Esophagus squamous epithelium (tissue), 4 donors: ENCODE measurements around the gene ETS1.

Experiments used
- POLR2A ChIP-seq, 4 donors: fragments of 450-650 bp; IDR thresholded peaks; one replicate each; pipeline ENCODE4 v1.6.1; 2017; ENCODE audit warnings: antibody characterized with exemption in 4 of 4, mild to moderate bottlenecking in 4 of 4, moderate library complexity in 3 of 4
- TF ChIP-seq, protein P1 (sequence below), 6 experiments: fragments of 450-650 bp in 4 of 6; fragments of 200-600 bp in 2 of 6; sonication (generic) in 2 of 6; IDR thresholded peaks; one replicate each; pipeline ENCODE4 v1.5.1; 2016 to 2019; ENCODE audit warnings: antibody characterized with exemption in 6 of 6, mild to moderate bottlenecking in 4 of 6, moderate library complexity in 4 of 6

DNA sequence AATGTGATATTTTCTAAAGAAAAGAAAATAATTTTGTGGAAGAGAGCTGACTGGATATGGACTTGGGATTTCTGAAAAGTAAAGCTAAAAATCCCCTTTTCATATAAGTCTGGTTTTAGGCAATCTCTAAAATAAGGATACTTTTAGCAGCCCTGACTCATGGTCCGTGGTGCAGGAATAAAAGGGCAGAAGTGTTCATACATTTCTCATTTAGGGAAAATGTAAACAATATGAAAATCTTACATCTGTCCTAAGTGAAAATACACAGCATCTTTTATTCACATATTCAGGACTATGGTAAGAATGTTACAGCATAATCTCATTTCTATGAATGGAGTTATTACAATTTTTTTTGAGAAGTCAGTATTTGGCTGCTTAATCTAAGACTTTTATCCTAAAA lies 735 bp upstream of the ETS1 start:
- no peak for TF ChIP-seq POLR2A (IDR thresholded peaks at IDR 0.05)
- TF ChIP-seq, protein P1, sequence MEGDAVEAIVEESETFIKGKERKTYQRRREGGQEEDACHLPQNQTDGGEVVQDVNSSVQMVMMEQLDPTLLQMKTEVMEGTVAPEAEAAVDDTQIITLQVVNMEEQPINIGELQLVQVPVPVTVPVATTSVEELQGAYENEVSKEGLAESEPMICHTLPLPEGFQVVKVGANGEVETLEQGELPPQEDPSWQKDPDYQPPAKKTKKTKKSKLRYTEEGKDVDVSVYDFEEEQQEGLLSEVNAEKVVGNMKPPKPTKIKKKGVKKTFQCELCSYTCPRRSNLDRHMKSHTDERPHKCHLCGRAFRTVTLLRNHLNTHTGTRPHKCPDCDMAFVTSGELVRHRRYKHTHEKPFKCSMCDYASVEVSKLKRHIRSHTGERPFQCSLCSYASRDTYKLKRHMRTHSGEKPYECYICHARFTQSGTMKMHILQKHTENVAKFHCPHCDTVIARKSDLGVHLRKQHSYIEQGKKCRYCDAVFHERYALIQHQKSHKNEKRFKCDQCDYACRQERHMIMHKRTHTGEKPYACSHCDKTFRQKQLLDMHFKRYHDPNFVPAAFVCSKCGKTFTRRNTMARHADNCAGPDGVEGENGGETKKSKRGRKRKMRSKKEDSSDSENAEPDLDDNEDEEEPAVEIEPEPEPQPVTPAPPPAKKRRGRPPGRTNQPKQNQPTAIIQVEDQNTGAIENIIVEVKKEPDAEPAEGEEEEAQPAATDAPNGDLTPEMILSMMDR (IDR thresholded peaks at IDR 0.05), result no peak
